ENCODE results near the gene CTAG1A.

DNA sequence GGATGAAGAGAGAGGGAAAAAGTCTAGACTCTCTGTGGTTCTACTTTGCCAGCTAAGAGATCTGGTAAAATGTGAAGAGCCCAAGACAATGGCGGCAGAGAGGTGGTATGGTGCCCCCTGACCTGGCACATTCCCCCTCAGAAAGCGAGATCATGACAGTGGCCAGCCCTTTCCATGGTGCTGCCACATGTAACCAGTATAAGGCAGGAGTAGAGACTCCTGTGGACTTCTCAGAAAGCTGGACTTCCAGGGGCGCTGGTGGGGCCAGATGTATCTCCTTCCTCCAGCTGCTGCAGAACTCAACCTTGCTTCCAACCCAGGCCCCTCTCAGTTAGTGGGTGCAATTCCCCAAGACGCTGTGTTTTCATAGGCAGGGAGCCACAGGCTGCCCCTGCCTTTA, 9.6 kb downstream of the CTAG1A start:
- TF ChIP-seq POLR2A (IDR thresholded peaks at IDR 0.05) (no peak), EP300 (IDR thresholded peaks at IDR 0.05) (no peak), POLR2AphosphoS5 (IDR thresholded peaks at IDR 0.05) (no peak)
- TF ChIP-seq, protein P1, sequence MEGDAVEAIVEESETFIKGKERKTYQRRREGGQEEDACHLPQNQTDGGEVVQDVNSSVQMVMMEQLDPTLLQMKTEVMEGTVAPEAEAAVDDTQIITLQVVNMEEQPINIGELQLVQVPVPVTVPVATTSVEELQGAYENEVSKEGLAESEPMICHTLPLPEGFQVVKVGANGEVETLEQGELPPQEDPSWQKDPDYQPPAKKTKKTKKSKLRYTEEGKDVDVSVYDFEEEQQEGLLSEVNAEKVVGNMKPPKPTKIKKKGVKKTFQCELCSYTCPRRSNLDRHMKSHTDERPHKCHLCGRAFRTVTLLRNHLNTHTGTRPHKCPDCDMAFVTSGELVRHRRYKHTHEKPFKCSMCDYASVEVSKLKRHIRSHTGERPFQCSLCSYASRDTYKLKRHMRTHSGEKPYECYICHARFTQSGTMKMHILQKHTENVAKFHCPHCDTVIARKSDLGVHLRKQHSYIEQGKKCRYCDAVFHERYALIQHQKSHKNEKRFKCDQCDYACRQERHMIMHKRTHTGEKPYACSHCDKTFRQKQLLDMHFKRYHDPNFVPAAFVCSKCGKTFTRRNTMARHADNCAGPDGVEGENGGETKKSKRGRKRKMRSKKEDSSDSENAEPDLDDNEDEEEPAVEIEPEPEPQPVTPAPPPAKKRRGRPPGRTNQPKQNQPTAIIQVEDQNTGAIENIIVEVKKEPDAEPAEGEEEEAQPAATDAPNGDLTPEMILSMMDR (IDR thresholded peaks at IDR 0.05), result no peak
